GM12872 (cell line): ENCODE measurements around the gene DENND2C.

Experiments
- CTCF ChIP-seq: IDR thresholded peaks from 3 replicates; pipeline ENCODE4 v1.5.1; 2011; ENCODE audit warnings: low read depth, mild to moderate bottlenecking, low read length, moderate library complexity; ENCODE audit not compliant: insufficient read depth

DENND2C gene

GRCh38 chr1:114660238-114660637 lies 9.6 kb downstream of the DENND2C start:
- TF ChIP-seq CTCF, result no peak

GRCh38 chr1:114651893-114652292 lies 18.0 kb downstream of the DENND2C start:
- no peak for TF ChIP-seq CTCF

GRCh38 chr1:114648503-114648902 lies 21.3 kb downstream of the DENND2C start:
- no peak for TF ChIP-seq CTCF

GRCh38 chr1:114641377-114641776 lies 28.5 kb downstream of the DENND2C start:
- TF ChIP-seq CTCF, result no peak

- no peak for TF ChIP-seq CTCF
Observed at GRCh38 chr1:114638910-114639309, 30.9 kb downstream of the DENND2C start.

- no peak for TF ChIP-seq CTCF
Observed at GRCh38 chr1:114632427-114632826, 37.4 kb downstream of the DENND2C start.

GRCh38 chr1:114627107-114627506 lies 42.7 kb downstream of the DENND2C start:
- TF ChIP-seq CTCF, result no peak

- no peak for TF ChIP-seq CTCF
Observed at GRCh38 chr1:114623364-114623763, 46.5 kb downstream of the DENND2C start.
